GM12892 (cell line): ENCODE results near the gene MAML3.

Source experiments
- POLR2A ChIP-seq: IDR thresholded peaks from 2 replicates; pipeline ENCODE4 v1.6.1; 2011; ENCODE audit warnings: low read depth, low read length, control low read depth
- POLR2AphosphoS5 ChIP-seq: IDR thresholded peaks from 2 replicates; pipeline ENCODE4 v1.6.1; 2011; ENCODE audit warnings: low read depth, low read length, control low read depth
- TAF1 ChIP-seq: IDR thresholded peaks from 2 replicates; pipeline ENCODE4 v1.6.1; 2011; ENCODE audit warnings: low read depth, mild to moderate bottlenecking, control low read depth, low read length, borderline replicate concordance

GRCh38 chr4:139816856-139817255 lies 337.1 kb downstream of the MAML3 start:
- no peak for TF ChIP-seq POLR2A
- TF ChIP-seq TAF1, result no peak
- no peak for TF ChIP-seq POLR2AphosphoS5
